PC-3 (cell line): ENCODE data around the gene ABHD16A. TPM values are rescaled to one million over a fixed set of nuclear protein-coding genes. Genes with fewer than 3 reads are reported as not detected.

Source experiments
- ATAC-seq: fragments of 200-7000 bp; cut with Tn5 transposase; 2 replicates; pipeline ENCODE4 v1.9.1; 2020; ENCODE audit warnings: mild to moderate bottlenecking, moderate library complexity
- BruUV-seq: library from RNA; stranded (reverse); fragments of 400-500 nt; replicated peaks from 2 replicates; lab custom pipeline; 2021; lab: Mats Ljungman, UMichigan
- CTCF ChIA-PET: fragments of 300-600 bp; sonication (Branson Sonifier 250); formaldehyde crosslinking; loops from one replicate; lab custom pipeline; 2022; ENCODE audit warnings: antibody characterized with exemption; lab: Charles Lee
- POLR2A ChIA-PET: fragments of 300-600 bp; sonication (Branson Sonifier 250); formaldehyde crosslinking; loops from one replicate; lab custom pipeline; 2022; ENCODE audit warnings: antibody characterized with exemption; ENCODE audit not compliant: unreplicated experiment; lab: Charles Lee
- DNase-seq: peaks from one replicate; pipeline ENCODE4 v3.0.0-alpha.2; 2015
- H2AFZ ChIP-seq: fragments of 300-600 bp; sonication (generic); 2 replicates; pipeline ENCODE4 v1.6.0; 2016; ENCODE audit warnings: antibody characterized with exemption, low read length
- H3F3A ChIP-seq: fragments of 300-600 bp; sonication (generic); one replicate; pipeline ENCODE4 v1.6.0; 2017; ENCODE audit warnings: antibody characterized with exemption, low read length, control low read depth, mild to moderate bottlenecking; ENCODE audit not compliant: unreplicated experiment
- H3K27ac ChIP-seq: fragments of 300-600 bp; sonication (generic); 2 replicates; pipeline ENCODE4 v1.5.1; 2016; ENCODE audit warnings: mild to moderate bottlenecking, low read length
- H3K27me3 ChIP-seq: fragments of 300-600 bp; sonication (generic); 2 replicates; pipeline ENCODE4 v1.6.1; 2016; ENCODE audit warnings: low read length, mixed read lengths
- H3K36me3 ChIP-seq: fragments of 300-600 bp; sonication (generic); 2 replicates; pipeline ENCODE4 v1.6.1; 2016; ENCODE audit warnings: low read depth, mixed run types, low read length, mixed read lengths
- H3K4me1 ChIP-seq: fragments of 300-600 bp; sonication (generic); 2 replicates; pipeline ENCODE4 v1.5.1; 2016; ENCODE audit warnings: low read length; ENCODE audit not compliant: insufficient read depth
- H3K4me2 ChIP-seq: fragments of 300-600 bp; sonication (generic); 2 replicates; pipeline ENCODE4 v1.6.0; 2016; ENCODE audit warnings: low read length
- H3K4me3 ChIP-seq: fragments of 300-600 bp; sonication (generic); 2 replicates; pipeline ENCODE4 v1.5.1; 2016; ENCODE audit warnings: mild to moderate bottlenecking, low read length, mixed read lengths
- H3K79me2 ChIP-seq: fragments of 300-600 bp; sonication (generic); 2 replicates; pipeline ENCODE4 v1.6.1; 2017; ENCODE audit warnings: low read length, mixed read lengths
- H3K9ac ChIP-seq: fragments of 300-600 bp; sonication (generic); 2 replicates; pipeline ENCODE4 v1.6.0; 2016; ENCODE audit warnings: mild to moderate bottlenecking, low read length
- H3K9me2 ChIP-seq: fragments of 300-600 bp; sonication (generic); replicated peaks from 2 replicates; pipeline ENCODE4 v1.6.1; 2016; ENCODE audit warnings: mixed run types, low read length, mixed read lengths
- H3K9me3 ChIP-seq: fragments of 300-600 bp; sonication (generic); 2 replicates; pipeline ENCODE4 v1.6.1; 2016; ENCODE audit warnings: low read length, mixed read lengths
- H4K20me1 ChIP-seq: fragments of 300-600 bp; sonication (generic); 2 replicates; pipeline ENCODE4 v1.6.1; 2016; ENCODE audit warnings: low read length, mixed read lengths
- CTCF ChIP-seq: fragments of 300-600 bp; sonication (generic); conservative IDR thresholded peaks from 2 replicates; pipeline ENCODE4 v1.5.1; 2017; ENCODE audit warnings: antibody characterized with exemption, low read depth, mild to moderate bottlenecking, low read length
- EZH2 ChIP-seq: fragments of 300-600 bp; sonication (generic); IDR thresholded peaks from one replicate; pipeline ENCODE4 v1.6.1; 2017; ENCODE audit warnings: antibody characterized with exemption, mild to moderate bottlenecking, low read length; ENCODE audit not compliant: unreplicated experiment
- EZH2phosphoT487 ChIP-seq: fragments of 300-600 bp; sonication (generic); IDR thresholded peaks from 2 replicates; pipeline ENCODE4 v1.6.1; 2018; ENCODE audit warnings: mild to moderate bottlenecking, antibody characterized with exemption, low read length, borderline replicate concordance
- intact Hi-C: fragments of 100-400 bp; cut with micrococcal nuclease; formaldehyde crosslinking; loops from 2 replicates; pipeline ENCODE4 v1.9.0; 2023
- total RNA-seq: library from RNA; depleted of rRNA; stranded (reverse); fragments of >200 nt; gene quantifications from 2 replicates; pipeline ENCODE4 v1.2.3, GENCODE V29; 2014

Gene ABHD16A
- total RNA-seq, 1 experiment from 2014 or later: 52.0 TPM

GRCh38 chr6:31742894-31743293 lies 39.8 kb upstream of the ABHD16A start:
- no peak for ATAC-seq
- no peak for TF ChIP-seq CTCF
- TF ChIP-seq EZH2: no peak
- TF ChIP-seq EZH2phosphoT487: no peak
- no TSS peak for BruUV-seq
- Histone ChIP-seq H4K20me1 (no peaks in the 10 kb centered on the region), H3F3A (no peaks in the 10 kb centered on the region), H3K27ac (no peak overlapping the region), H3K9me3 (no peaks in the 10 kb centered on the region), H3K9ac (no peak overlapping the region), H3K4me3 (no peak overlapping the region), H3K4me1 (peaks cover 36% of the 10 kb centered on the region), H3K9me2 (no peaks in the 10 kb centered on the region), H3K4me2 (no peak overlapping the region), H2AFZ (no peak overlapping the region), H3K27me3 (no peaks in the 10 kb centered on the region), H3K79me2 (peaks cover 12% of the 10 kb centered on the region), H3K36me3 (peaks cover 10% of the 10 kb centered on the region; the same call in 1 of the 2 replicates)
- CTCF ChIA-PET: no interaction called here
- DNase-seq: no peak
- POLR2A ChIA-PET: no interaction called here
- intact Hi-C loops: no loop called here

GRCh38 chr6:31741815-31742214 lies 38.7 kb upstream of the ABHD16A start:
- CTCF ChIA-PET: interaction anchor here (0.6 kb wide), 1 partner anchor 75 kb away, joined by 5 read pairs; no protein-coding TSS in a partner anchor
- Histone ChIP-seq H3K4me3 (no peak overlapping the region), H2AFZ (no peak overlapping the region), H3K9me2 (no peaks in the 10 kb centered on the region), H3K79me2 (peaks cover 14% of the 10 kb centered on the region), H3K9me3 (no peaks in the 10 kb centered on the region), H3F3A (no peaks in the 10 kb centered on the region), H3K27ac (no peak overlapping the region), H3K27me3 (no peaks in the 10 kb centered on the region), H4K20me1 (no peaks in the 10 kb centered on the region), H3K4me1 (peaks cover 40% of the 10 kb centered on the region), H3K4me2 (no peak overlapping the region), H3K9ac (no peak overlapping the region), H3K36me3 (peaks cover 5% of the 10 kb centered on the region; the same call in 1 of the 2 replicates)
- POLR2A ChIA-PET: no interaction called here
- ATAC-seq (no peak), DNase-seq (no peak)
- intact Hi-C loops: no loop called here
- BruUV-seq: no TSS peak
- TF ChIP-seq EZH2phosphoT487 (no peak), EZH2 (no peak), CTCF (no peak)

- Histone ChIP-seq H3K9me2 (no peaks in the 10 kb centered on the region), H3K4me1 (peaks cover 42% of the 10 kb centered on the region), H3K4me3 (peak overlapping the region; percentile 79), H3K27ac (peak overlapping the region; percentile 72), H4K20me1 (no peaks in the 10 kb centered on the region), H3K27me3 (no peaks in the 10 kb centered on the region), H3K36me3 (peaks cover 5% of the 10 kb centered on the region; the same call in 1 of the 2 replicates), H2AFZ (peak overlapping the region; percentile 93), H3K79me2 (peaks cover 26% of the 10 kb centered on the region), H3K4me2 (peak overlapping the region; percentile 98), H3K9me3 (no peaks in the 10 kb centered on the region), H3F3A (no peaks in the 10 kb centered on the region), H3K9ac (peak overlapping the region; percentile 95)
- ATAC-seq (no peak), DNase-seq (no peak)
- BruUV-seq: no TSS peak
- ChIA-PET CTCF (interaction anchor here (1.0 kb wide), 1 partner anchor 29 kb away, joined by 3 read pairs; no protein-coding TSS in a partner anchor), POLR2A (interaction anchor here (0.6 kb wide), 1 partner anchor 12 kb away, joined by 3 read pairs; no protein-coding TSS in a partner anchor)
- TF ChIP-seq EZH2phosphoT487 (no peak), CTCF (no peak), EZH2 (no peak)
- intact Hi-C loops: no loop called here
These were observed 37.5 kb upstream of the ABHD16A start for GRCh38 chr6:31740397-31741223.
